Measurements from ENCODE around the gene ORMDL2. TPM values are rescaled to one million over a fixed set of nuclear protein-coding genes. Genes with fewer than 3 reads are reported as not detected.

ORMDL2 gene
- total and polyA plus RNA-seq, 2 experiments from 2014 or later = 28.6 to 106 TPM

DNA sequence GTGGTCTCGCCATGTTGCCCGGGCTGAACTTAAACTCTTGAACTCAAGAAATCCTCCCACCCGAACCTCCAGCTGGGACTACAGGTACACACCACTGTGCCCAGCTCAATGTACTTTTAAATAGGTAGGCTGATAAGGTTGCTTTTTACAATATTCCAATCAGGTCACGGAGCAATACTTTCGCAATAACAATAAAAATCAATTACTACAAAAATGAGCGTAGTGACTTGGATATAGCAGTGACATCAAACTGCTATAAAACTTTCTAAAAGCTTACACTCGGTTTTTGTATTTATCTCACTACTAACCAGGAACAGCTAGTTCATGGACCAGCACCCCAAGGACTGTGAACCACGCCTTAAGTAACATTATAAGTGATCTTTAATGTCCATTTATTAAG lies 10.9 kb upstream of the ORMDL2 start:
- 97% methylated on average over 8 of the region's 8 CpGs for WGBS (ENCODE audit: low lambda C conversion rate, missing lambda C conversion rate)
- no peak overlapping the region for H3K4me3 ChIP-seq
- no peaks in the 10 kb centered on the region for H3K36me3 ChIP-seq (replicated peaks; ENCODE audit: insufficient read depth, low read depth)
- no peak overlapping the region for H2AFZ ChIP-seq
- no peaks in the 10 kb centered on the region for H3K9me2 ChIP-seq (replicated peaks; ENCODE audit: insufficient read depth)
- TF ChIP-seq, protein P1, sequence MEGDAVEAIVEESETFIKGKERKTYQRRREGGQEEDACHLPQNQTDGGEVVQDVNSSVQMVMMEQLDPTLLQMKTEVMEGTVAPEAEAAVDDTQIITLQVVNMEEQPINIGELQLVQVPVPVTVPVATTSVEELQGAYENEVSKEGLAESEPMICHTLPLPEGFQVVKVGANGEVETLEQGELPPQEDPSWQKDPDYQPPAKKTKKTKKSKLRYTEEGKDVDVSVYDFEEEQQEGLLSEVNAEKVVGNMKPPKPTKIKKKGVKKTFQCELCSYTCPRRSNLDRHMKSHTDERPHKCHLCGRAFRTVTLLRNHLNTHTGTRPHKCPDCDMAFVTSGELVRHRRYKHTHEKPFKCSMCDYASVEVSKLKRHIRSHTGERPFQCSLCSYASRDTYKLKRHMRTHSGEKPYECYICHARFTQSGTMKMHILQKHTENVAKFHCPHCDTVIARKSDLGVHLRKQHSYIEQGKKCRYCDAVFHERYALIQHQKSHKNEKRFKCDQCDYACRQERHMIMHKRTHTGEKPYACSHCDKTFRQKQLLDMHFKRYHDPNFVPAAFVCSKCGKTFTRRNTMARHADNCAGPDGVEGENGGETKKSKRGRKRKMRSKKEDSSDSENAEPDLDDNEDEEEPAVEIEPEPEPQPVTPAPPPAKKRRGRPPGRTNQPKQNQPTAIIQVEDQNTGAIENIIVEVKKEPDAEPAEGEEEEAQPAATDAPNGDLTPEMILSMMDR (IDR thresholded peaks at IDR 0.05; ENCODE audit: poor library complexity) = no peak
- TF ChIP-seq EZH2 (IDR thresholded peaks at IDR 0.05; ENCODE audit: borderline replicate concordance) (no peak), EZH2phosphoT487 (IDR thresholded peaks at IDR 0.05; ENCODE audit: low read depth, severe bottlenecking, unreplicated experiment) (no peak)
- H3K27me3 ChIP-seq = no peaks in the 10 kb centered on the region
- H3K9me3 ChIP-seq (ENCODE audit: low read depth) = no peaks in the 10 kb centered on the region
- DNase-seq (ENCODE audit: low spot score) = no peak
- peaks cover 100% of the 10 kb centered on the region for H3K79me2 ChIP-seq
- no peak overlapping the region for H3K27ac ChIP-seq
- H3K4me1 ChIP-seq (ENCODE audit: insufficient read depth) = no peaks in the 10 kb centered on the region
- peaks cover 73% of the 10 kb centered on the region for H4K20me1 ChIP-seq (ENCODE audit: insufficient read depth, poor library complexity, severe bottlenecking)
- no peak overlapping the region for H3K4me2 ChIP-seq

DNA sequence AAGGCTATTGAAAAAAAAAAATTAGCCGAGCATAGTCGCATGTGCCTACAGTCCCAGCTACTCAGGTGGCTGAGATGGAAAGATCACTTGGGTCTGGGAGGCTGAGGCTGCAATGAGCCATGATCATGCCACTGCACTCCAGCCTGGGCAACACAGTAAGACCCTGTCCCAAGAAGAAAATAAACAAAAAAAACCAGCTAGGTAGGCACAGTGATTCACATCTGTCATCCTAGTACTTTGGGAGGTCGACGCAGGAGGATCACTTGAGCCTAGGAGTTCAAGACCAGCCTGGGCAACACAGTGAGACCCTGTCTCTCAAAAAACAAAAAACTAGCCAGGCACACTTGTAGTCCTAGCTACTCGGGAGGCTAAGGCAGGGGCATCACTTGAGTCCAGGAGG lies 8.6 kb upstream of the ORMDL2 start:
- Histone ChIP-seq H3K4me3 (no peak overlapping the region), H3K9me2 (replicated peaks; ENCODE audit: insufficient read depth) (no peaks in the 10 kb centered on the region), H2AFZ (no peak overlapping the region), H3K79me2 (peaks cover 100% of the 10 kb centered on the region), H4K20me1 (ENCODE audit: insufficient read depth, poor library complexity, severe bottlenecking) (peaks cover 80% of the 10 kb centered on the region), H3K9me3 (ENCODE audit: low read depth) (no peaks in the 10 kb centered on the region), H3K4me2 (no peak overlapping the region), H3K4me1 (ENCODE audit: insufficient read depth) (no peaks in the 10 kb centered on the region), H3K36me3 (replicated peaks; ENCODE audit: insufficient read depth, low read depth) (no peaks in the 10 kb centered on the region), H3K27me3 (no peaks in the 10 kb centered on the region), H3K27ac (no peak overlapping the region)
- DNase-seq (ENCODE audit: low spot score) = no peak
- WGBS (ENCODE audit: low lambda C conversion rate, missing lambda C conversion rate) = 89% methylated on average over 5 of the region's 5 CpGs
- TF ChIP-seq, protein P1 (IDR thresholded peaks at IDR 0.05; ENCODE audit: poor library complexity) = no peak
- TF ChIP-seq EZH2 (IDR thresholded peaks at IDR 0.05; ENCODE audit: borderline replicate concordance) (no peak), EZH2phosphoT487 (IDR thresholded peaks at IDR 0.05; ENCODE audit: low read depth, severe bottlenecking, unreplicated experiment) (no peak)

DNA sequence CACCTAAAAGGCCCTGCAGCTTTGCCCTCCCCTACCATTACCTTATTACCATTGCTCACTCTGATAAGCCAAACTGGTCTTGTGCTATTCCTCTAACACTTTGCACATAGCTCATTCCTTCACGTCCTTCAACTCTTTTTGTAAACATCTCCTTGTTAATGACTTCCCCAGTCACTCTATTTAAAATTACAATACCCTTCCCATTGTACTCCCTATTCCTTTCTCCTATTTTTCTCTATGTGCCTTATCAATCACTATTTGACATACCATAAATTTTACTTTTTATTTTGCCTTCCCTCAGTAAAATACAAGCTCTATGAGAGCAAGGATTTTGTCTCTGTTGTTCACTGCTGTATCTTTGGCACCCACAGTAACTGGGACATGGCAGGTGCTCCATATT lies 5.8 kb upstream of the ORMDL2 start:
- Histone ChIP-seq H3K4me2 (no peak overlapping the region), H3K4me1 (ENCODE audit: insufficient read depth) (peaks cover 8% of the 10 kb centered on the region), H3K9me2 (replicated peaks; ENCODE audit: insufficient read depth) (no peaks in the 10 kb centered on the region), H3K9me3 (ENCODE audit: low read depth) (no peaks in the 10 kb centered on the region), H3K27me3 (no peaks in the 10 kb centered on the region), H3K27ac (no peak overlapping the region), H3K36me3 (replicated peaks; ENCODE audit: insufficient read depth, low read depth) (no peaks in the 10 kb centered on the region), H2AFZ (no peak overlapping the region), H3K79me2 (peaks cover 100% of the 10 kb centered on the region), H4K20me1 (ENCODE audit: insufficient read depth, poor library complexity, severe bottlenecking) (peaks cover 81% of the 10 kb centered on the region), H3K4me3 (no peak overlapping the region)
- 56% methylated on average over 1 of the region's 1 CpG for WGBS (ENCODE audit: low lambda C conversion rate, missing lambda C conversion rate)
- TF ChIP-seq, protein P1 (IDR thresholded peaks at IDR 0.05; ENCODE audit: poor library complexity) = no peak
- TF ChIP-seq EZH2phosphoT487 (IDR thresholded peaks at IDR 0.05; ENCODE audit: low read depth, severe bottlenecking, unreplicated experiment) (no peak), EZH2 (IDR thresholded peaks at IDR 0.05; ENCODE audit: borderline replicate concordance) (no peak)
- no peak for DNase-seq (ENCODE audit: low spot score)

DNA sequence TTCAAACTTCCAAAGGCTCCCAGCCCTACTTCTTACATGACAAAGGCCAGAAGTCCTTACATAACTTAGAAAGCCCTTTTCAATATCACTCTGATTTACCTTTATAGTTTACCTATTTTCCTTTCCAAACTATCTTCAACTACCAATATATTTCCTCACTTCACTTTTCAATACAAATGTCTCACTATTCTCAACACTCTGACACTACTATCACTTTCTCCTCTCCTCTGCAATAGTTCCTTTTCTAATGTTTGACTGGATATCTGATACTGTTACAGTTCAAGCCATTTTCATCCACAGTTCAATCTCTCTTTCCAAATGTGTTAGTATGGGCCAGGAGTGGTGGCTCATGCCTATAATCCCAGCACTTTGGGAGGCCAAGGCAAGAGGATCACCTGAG lies 3.6 kb upstream of the ORMDL2 start:
- DNase-seq (ENCODE audit: low spot score) = no peak
- no peak overlapping the region for H3K4me3 ChIP-seq
- H3K79me2 ChIP-seq = peaks cover 88% of the 10 kb centered on the region
- peaks cover 71% of the 10 kb centered on the region for H4K20me1 ChIP-seq (ENCODE audit: insufficient read depth, poor library complexity, severe bottlenecking)
- no peaks in the 10 kb centered on the region for H3K9me2 ChIP-seq (replicated peaks; ENCODE audit: insufficient read depth)
- peaks cover 8% of the 10 kb centered on the region for H3K4me1 ChIP-seq (ENCODE audit: insufficient read depth)
- no peaks in the 10 kb centered on the region for H3K9me3 ChIP-seq (ENCODE audit: low read depth)
- no peak overlapping the region for H2AFZ ChIP-seq
- H3K4me2 ChIP-seq = no peak overlapping the region
- TF ChIP-seq EZH2 (IDR thresholded peaks at IDR 0.05; ENCODE audit: borderline replicate concordance) = no peak
- no peak for TF ChIP-seq EZH2phosphoT487 (IDR thresholded peaks at IDR 0.05; ENCODE audit: low read depth, severe bottlenecking, unreplicated experiment)
- TF ChIP-seq, protein P1 (IDR thresholded peaks at IDR 0.05; ENCODE audit: poor library complexity) = no peak
- no peaks in the 10 kb centered on the region for H3K27me3 ChIP-seq
- H3K27ac ChIP-seq = no peak overlapping the region
- H3K36me3 ChIP-seq (replicated peaks; ENCODE audit: insufficient read depth, low read depth) = no peaks in the 10 kb centered on the region

All from hepatocyte (in vitro differentiated cells).